DMS53 (cell line): ENCODE data around the gene MRPL36.
"Not testable (repeated sequence)": the region's sequence is repeated elsewhere in the genome, so short reads cannot be mapped to it uniquely, and the experiment has no call there.

Source experiments
- DNase-seq: peaks from one replicate; lab custom pipeline; 2025; lab: John Stamatoyannopoulos, UW

MRPL36 gene

GRCh38 chr5:1832511-1833250 is 33.0 kb upstream of the MRPL36 start:
- DNase-seq, result peak; percentile 41

GRCh38 chr5:1831677-1832313 is 32.2 kb upstream of the MRPL36 start:
- peak; percentile 40 for DNase-seq

- DNase-seq, result no peak
These were observed 31.6 kb upstream of the MRPL36 start for GRCh38 chr5:1831257-1831656.

DNA sequence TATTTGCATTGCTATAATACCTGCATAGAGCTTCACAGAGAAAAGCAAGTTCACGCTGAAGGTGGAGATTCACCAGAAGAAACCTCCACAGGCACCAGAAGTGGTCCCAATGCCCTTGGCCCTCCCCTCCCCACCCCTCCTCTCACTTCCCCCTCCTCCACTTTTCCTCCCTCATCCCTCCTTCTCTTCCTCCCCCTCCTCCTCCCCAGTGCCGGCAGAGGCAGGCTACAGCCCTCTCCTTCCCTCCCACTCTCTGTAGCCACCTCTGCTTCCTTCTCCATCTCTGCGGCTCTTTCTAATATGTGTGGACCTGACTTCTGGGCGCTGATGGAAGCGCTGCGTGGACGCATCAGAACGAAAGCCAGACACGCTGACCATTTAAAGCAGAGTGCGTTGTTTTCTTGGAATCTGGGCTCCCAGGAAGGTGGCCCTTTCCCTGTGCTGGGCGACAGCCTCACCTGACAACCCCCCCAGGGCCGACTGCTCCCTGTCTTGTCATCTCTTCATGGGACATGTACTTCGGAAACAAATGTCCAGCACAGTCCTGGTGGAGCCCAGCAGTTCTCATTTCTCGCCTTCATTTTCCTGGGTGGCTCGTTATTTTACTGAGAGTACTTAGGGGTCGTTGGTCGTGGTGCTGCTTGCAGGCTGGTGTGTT is 31.1 kb upstream of the MRPL36 start:
- no peak for DNase-seq

GRCh38 chr5:1827886-1828397 is 28.3 kb upstream of the MRPL36 start:
- no peak for DNase-seq

DNA sequence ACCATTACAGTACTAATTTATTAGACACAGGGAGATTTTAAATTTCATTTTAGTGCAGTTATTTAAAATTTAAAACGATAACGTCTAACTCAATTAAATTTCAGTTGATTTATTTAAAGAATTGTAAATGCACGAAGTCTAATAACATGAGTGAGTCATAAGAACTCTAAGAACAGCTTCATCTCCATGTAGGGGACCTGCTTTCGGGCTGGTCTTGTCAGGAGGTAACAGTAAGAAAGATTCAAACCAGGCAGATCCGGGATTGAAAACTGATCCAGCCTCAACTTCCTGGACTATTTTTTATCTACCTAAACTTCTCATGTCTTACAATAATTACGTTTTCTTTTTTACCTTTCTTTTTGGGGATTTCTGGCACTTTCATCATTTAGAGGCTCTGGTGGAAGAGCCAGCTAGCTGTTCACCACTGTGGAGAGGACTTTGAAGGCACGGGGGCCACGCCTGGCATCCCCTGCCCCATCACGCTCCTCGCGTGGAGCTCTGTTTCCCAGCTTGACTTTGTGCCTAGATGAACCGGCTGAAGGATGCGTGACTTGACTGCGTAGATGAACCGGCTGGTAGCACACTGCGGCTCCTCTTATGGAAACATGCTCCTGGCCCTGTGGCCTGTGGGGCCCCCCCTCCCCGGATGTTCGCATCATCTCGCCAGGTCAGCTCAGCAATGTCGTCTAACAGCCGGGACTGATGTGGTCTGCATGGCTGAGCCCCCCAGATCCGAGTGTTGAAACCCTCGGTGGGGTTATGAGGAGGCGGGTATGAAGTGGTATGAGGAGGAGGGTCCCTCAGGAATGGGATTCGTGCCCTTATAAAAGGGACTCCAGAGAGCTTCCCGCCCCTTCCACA is 27.6 kb upstream of the MRPL36 start:
- DNase-seq, result no peak

DNA sequence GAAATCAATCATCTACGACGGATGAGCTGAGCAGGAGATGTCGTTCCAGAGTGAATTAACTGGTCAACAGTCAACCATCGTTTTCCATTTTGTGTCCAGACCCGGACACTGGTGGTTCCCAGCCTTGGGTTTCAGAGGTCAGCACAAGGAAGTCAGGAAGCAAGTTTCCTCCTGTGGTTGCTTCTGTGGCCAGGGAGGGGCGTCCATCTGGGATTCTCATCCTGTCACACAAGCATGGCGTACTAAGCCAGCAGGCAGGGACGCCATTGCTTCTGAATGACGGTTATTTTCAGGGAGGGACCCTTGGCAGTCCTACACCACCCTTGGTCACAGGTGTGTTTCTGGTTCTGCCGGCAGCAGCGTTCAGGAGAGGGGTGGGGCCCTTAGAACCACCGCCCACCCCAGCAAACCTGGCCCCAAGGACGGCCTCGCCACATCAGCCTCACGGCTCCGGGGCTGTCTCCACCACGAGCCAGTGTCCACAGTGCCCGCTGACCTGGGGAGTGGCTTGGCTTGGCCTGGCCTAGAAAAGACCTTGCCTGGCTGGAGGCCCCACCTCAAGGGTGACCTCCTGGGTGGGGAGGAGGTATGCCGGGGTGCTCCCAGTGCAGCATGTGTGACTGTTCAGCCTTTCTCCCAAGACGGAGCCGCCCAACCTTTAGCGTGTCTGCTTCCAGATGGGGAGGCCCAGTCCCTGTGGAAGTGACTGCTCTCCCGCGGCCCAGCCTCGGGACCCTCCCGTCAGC is 26.8 kb upstream of the MRPL36 start:
- no peak for DNase-seq

DNA sequence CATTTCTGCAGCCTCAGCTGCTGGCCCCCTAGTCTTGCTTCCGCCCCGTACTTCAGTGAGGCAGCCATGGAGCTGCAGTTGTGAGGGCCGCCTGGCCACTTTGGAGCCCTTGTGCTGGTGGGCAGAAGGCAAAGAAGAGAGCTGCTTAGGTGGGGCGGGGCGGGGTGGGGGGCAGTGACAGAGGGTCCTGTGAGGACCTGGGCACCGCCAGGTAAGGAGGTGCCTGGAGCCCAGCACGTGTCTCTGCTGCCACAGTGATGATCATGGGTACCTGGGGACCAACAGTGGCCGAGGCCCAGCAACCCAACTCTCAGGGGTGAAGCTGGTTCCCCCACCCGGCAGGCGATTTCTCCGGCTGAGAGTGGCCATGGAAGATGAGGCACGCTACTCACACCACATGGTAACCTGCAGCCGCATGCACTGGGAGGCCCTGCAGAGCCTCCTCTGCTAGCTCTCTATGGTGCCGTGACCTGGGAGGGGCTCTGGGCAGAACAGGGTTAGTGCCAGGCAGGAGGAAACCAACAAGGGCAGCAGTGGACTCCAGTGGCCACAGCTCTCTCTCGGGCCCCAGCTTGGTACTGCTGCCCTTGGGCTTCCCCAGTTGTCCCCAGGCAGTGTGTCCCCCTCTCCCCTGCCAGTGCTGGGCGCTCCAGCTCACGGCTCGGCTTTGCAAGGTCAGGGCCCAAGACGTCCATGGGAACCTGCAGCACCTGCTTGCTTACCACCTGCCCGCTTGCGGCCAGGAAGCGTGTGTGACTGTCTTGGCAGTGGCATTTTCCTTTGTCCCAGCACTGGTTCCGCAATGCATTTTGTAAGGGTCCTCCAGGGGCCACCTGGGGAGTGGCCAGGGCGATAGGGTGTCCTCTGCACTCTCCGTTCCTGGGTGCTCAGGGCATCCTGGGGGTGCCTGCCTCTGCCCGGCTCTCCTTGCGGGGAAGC is 25.5 kb upstream of the MRPL36 start:
- DNase-seq, result no peak

DNA sequence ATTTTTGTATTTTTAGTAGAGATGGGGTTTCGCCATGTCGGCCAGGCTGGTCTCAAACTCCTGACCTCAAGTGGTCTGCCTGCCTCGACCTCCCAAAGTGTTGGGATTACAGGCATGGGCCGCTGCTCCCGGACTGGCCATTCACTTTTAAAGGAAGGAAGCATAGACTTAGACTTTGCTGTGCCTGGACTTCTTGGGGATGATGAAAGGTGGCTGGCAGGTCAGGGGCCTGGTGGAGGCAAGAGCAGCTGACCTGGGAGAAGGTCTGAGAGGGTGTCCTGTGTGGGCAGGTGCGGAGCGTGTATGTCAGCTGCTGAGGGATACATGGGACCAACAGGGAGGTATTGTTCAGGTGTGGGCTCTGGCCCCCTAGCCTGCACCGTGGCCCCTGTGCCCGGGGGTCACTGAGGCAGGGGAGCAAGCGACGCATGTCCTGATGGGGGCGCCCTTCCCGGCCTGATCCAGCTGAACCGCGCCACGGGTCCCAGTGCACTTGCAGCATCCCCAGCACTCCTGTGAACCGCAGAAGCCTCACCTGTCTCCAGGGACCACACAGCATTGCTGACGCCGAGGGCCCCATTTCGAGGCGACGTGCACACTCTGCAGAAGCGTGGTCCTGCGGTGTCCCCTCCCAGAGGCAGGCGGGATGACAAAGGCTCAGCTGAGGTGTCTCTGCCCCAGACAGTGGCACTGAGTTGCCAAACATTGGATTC is 24.6 kb upstream of the MRPL36 start:
- DNase-seq, result no peak

DNA sequence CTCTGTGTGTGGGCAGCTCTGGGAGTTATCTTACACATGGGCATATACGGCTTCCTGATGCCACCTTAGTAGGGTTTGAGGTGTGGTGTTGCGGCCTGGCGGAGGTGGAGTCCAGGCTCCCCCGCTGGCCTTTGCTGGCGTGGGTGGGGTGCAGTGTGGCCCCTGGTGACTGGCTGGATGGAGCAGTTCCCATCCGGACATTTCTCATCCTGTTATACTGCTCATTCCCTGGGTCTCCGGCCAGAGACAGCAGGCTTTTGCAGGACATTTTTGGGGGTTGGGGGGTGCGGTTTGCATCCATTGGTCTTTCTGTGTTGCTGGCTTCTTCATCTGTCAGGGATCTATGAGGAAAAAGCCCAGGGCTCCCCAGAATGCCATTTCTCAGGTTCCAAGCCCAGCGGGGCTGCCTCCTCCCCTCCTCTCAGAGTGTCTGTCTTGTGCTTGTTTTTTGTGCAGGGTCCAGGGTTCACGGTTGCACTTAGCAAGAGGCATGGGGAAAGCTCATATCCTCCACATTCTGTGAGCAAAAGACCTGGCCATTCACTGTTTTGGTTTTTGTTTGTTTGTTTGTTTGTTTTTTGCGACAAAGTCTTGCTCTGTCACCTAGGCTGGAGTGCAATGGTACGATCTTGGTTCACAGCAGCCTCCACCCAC is 23.9 kb upstream of the MRPL36 start:
- no peak for DNase-seq

DNA sequence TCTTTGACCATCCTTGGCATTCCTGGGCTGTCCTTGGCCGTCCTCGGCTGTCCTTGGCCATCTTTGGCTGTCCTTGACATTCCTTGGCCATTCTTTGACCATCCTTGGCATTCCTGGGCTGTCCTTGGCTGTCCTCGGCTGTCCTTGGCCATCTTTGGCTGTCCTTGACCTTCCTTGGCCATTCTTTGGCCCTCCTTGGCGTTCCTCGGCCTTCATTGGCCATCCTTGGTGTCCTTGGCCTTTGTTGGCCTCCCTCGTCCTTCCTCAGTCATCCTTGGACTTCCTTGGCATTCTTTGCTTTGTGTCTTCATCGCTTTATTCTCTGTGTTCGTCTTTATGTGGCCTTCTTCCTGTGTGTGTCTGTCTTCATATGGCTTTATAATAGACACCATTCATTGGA is 22.2 kb upstream of the MRPL36 start:
- DNase-seq, result no peak

DNA sequence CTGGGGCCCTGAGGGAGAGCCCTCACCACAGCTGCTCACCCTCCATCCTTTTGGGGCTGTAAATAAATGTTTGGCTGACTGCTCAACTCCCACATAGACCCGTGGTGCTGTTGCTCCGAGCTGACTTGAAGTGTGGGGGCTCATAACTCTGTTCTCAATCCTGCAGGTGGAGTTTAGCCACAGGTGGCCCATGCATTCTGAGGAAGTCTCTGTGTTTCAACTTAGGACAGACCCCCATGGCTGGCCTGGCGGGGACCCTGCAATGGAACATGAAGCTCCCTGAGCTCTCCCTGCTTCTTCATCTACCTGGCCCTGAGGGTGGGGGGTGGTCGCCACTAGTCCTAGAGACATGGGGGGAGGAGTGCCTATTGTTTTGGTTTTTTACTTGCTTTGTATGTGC is 21.3 kb upstream of the MRPL36 start:
- no peak for DNase-seq

- DNase-seq, result no peak
These were observed 20.7 kb upstream of the MRPL36 start for GRCh38 chr5:1820381-1820780.

DNA sequence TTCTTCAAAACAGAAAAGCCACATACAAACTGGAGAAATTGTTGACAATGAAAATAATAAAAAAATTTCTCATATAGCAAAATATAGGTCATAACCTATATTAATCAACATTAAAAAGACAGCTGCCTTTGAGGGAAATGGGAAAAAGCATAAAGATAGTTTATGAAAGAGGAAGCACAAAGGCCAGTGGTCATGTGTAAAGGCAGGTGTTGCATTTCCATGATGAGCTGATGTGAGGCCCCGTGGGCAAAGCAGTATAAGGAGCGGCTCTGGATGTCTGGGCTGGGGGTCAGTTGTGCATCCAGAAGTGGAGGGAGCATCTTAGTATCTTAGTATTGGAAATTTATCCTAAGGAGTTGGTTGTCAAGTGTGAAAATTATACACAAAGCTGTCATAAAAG is 19.8 kb upstream of the MRPL36 start:
- DNase-seq, result no peak

DNA sequence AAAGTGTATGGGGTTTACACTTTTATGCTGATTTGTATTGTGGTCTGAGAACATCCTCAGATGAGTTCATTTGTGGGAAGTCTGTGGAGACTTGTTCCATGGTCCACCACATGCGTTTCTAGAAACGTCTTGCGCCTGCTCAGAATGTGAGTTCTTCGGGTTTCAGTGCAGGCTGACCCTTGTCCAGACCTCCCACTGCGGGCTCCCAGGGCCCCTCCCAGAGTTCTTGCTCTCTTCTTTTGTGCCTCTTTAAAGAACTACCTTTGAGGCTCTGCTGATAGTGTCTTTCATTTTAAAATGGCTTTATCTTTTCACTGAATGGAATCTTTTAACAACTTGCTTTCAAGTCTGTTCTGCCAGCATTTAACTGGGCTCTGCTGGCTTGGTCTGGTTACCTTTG is 19.1 kb upstream of the MRPL36 start:
- no peak for DNase-seq

GRCh38 chr5:1817261-1818043 is 17.8 kb upstream of the MRPL36 start:
- no peak for DNase-seq

- not testable (repeated sequence) for DNase-seq
These were observed 17.0 kb upstream of the MRPL36 start for GRCh38 chr5:1816495-1817089.

DNA sequence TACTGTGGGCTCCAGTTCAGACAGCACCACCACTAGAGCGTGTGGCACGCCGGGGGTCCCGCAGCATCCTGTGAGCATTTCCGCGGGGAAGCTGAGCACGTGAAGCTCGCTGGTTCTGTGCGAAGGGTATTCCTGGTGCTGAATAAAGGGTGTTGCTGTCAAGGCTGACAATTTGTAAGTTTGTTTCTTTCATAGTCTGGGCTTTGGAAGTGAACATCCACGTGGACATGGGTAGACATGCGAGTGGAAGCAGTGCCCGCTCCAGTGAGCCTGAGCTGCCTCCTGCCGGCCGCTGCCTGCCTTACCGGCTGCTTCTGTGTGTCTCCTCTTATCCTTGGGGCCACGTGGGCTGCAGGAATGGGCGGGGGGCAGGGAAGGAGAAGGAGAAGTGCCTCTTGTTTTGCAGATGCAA is 16.2 kb upstream of the MRPL36 start:
- no peak for DNase-seq
